ENCODE results near the gene YBX3. TPM values are rescaled to one million over a fixed set of nuclear protein-coding genes. Genes with fewer than 3 reads are reported as not detected.
A peak's percentile ranks its signal among the peaks of the same experiment; 100 is the strongest.
"Not testable (repeated sequence)": the region's sequence is repeated elsewhere in the genome, so short reads cannot be mapped to it uniquely, and the experiment has no call there.

YBX3 gene
- total RNA-seq, 4 donors from 2014 or later: 283 to 649 (median 523) TPM

DNA sequence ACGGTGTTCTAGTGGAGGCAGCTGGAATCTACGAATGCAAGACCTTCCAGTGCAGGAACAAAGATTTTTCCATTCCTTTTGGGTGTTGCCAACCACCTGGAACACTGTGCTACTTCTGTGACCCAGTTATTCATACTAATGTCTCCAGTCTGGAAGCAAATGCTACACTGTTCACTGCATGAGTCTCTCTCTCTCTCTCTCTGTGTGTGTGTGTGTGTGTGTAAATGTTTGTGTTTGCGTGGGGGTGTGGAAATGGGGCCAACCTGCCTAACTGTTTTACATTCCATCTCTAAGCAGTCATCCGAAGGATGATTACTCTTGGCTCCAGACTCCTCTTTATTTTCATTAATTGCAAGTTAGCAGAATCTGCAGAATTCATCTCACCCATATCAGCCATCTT lies 29.9 kb upstream of the YBX3 start:
- no peak for ATAC-seq
- Histone ChIP-seq H3K27ac (no peak overlapping the region), H3K9me3 (peaks cover 0 to 17% (median 4%) of the 10 kb centered on the region in 3 donors), H3K4me1 (peaks cover 0 to 13% (median 0%) of the 10 kb centered on the region in 3 donors), H3K36me3 (no peaks in the 10 kb centered on the region), H3K4me3 (no peak overlapping the region), H3K27me3 (peaks cover 33% of the 10 kb centered on the region)
- no peak for TF ChIP-seq POLR2AphosphoS5 (IDR thresholded peaks at IDR 0.05)
- TF ChIP-seq, protein P1, sequence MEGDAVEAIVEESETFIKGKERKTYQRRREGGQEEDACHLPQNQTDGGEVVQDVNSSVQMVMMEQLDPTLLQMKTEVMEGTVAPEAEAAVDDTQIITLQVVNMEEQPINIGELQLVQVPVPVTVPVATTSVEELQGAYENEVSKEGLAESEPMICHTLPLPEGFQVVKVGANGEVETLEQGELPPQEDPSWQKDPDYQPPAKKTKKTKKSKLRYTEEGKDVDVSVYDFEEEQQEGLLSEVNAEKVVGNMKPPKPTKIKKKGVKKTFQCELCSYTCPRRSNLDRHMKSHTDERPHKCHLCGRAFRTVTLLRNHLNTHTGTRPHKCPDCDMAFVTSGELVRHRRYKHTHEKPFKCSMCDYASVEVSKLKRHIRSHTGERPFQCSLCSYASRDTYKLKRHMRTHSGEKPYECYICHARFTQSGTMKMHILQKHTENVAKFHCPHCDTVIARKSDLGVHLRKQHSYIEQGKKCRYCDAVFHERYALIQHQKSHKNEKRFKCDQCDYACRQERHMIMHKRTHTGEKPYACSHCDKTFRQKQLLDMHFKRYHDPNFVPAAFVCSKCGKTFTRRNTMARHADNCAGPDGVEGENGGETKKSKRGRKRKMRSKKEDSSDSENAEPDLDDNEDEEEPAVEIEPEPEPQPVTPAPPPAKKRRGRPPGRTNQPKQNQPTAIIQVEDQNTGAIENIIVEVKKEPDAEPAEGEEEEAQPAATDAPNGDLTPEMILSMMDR (IDR thresholded peaks at IDR 0.05): no peak
- TF ChIP-seq EP300 (IDR thresholded peaks at IDR 0.05): no peak
- no peak for TF ChIP-seq POLR2A (IDR thresholded peaks at IDR 0.05)
- 19 to 53% methylated on average over 3 of the region's 4 CpGs for WGBS, 2 donors (ENCODE audit: low coverage in 1 of 2)

DNA sequence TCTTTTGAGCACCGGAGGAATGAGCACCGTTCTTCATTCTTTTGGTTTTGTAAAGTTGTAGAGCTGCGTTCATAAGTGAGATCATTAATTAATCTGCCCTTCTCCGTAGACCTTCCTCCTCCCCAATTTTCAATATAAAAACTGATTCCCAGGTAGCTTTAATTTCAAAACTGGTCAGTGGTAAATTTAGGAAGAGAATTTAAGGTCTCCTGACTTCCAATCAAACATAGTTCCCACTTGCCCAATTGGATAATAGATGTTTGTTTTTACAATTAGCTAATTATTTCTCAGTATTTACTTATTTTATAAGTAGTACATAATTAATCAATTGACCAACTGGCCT lies 27.2 kb upstream of the YBX3 start:
- peak overlapping the region in 1 of 4 donors; percentile 60 for H3K27ac ChIP-seq
- H3K4me3 ChIP-seq: no peak overlapping the region
- TF ChIP-seq POLR2AphosphoS5 (IDR thresholded peaks at IDR 0.05): no peak
- TF ChIP-seq, protein P1 (IDR thresholded peaks at IDR 0.05): peak in 1 of 4 experiments; percentile 4
- H3K27me3 ChIP-seq: peaks cover 19% of the 10 kb centered on the region
- ATAC-seq: no peak
- H3K4me1 ChIP-seq: peaks cover 0 to 13% (median 0%) of the 10 kb centered on the region in 3 donors
- H3K9me3 ChIP-seq: peaks cover 0 to under 1% (median 0%) of the 10 kb centered on the region in 3 donors
- H3K36me3 ChIP-seq: no peaks in the 10 kb centered on the region
- WGBS, 2 donors (ENCODE audit: low coverage in 1 of 2): 0% methylated on average over 4 of the region's 4 CpGs

DNA sequence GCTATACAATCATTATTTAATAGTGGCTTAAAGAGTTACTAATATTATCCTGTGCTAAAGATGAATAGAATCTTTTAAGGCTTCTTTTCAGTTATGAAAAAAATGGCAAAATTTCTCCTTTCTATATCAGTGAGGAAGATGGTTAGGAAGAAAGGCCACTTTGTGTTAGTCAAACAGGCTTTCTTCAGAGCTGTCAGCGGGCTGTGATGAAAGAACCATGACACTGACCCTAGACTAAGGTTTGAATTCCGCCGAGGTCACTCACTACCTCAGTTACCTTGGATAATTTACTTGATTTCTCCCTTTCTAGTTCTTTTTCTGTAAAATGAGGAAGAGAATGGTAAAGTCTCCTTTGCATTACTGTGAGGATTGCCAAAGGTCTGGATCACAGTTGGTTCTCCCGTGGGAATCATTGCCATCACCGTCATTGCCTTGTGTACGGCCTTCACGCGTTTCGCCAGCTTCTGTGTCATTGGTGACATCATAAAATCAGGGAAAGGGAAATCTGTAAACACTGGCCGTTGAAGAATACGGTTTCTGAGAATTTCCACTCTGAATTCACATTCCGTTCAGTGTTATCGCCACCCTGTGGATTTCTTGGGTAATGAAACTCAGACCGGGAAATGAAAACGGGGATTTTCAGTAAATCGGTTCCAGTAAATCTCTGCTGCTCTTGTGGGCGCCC lies 26.7 kb upstream of the YBX3 start:
- Histone ChIP-seq H3K27me3 (peaks cover 14% of the 10 kb centered on the region), H3K9me3 (no peaks in the 10 kb centered on the region), H3K36me3 (no peaks in the 10 kb centered on the region), H3K4me3 (peak overlapping the region; percentile 35 to 46), H3K27ac (peak overlapping the region; percentile 60 to 73 (median 68)), H3K4me1 (peaks cover 0 to 13% (median 0%) of the 10 kb centered on the region in 3 donors)
- no peak for TF ChIP-seq POLR2A (IDR thresholded peaks at IDR 0.05)
- TF ChIP-seq POLR2AphosphoS5 (IDR thresholded peaks at IDR 0.05): peak; percentile 94
- TF ChIP-seq, protein P1 (IDR thresholded peaks at IDR 0.05): peak; percentile 89 to 97 (median 95)
- TF ChIP-seq EP300 (IDR thresholded peaks at IDR 0.05): no peak
- 6 to 7% methylated on average over 10 to 17 of the region's 17 CpGs for WGBS, 2 donors (ENCODE audit: low coverage in 1 of 2)
- peak; percentile 98 for ATAC-seq

DNA sequence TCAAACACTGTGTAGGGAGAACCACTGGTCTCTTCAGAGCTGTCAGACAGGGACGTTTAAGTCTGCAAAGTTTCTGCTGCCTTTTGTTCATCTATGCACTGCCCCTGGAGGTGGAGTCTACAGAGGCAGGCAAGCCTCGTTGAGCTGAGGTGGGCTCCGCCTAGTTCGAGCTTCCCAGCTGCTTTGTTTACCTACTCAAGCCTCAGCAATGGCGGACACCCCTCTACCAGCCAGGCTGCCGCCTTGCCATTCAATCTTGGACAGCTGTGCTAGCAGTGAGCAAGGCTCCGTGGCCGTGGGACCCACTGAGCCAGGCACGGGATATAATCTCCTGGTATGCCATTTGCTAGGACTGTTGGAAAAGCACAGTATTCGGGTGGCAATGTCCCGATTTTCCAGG lies 24.6 kb upstream of the YBX3 start:
- Histone ChIP-seq H3K27me3 (peaks cover 11% of the 10 kb centered on the region), H3K9me3 (no peaks in the 10 kb centered on the region), H3K27ac (no peak overlapping the region), H3K4me3 (no peak overlapping the region), H3K4me1 (peaks cover 0 to 13% (median 0%) of the 10 kb centered on the region in 3 donors), H3K36me3 (no peaks in the 10 kb centered on the region)
- no CpG with 5 or more reads among the region's 11 CpGs for WGBS, 2 donors (ENCODE audit: low coverage in 1 of 2)
- ATAC-seq: no peak
- TF ChIP-seq, protein P1 (IDR thresholded peaks at IDR 0.05): no peak
- TF ChIP-seq POLR2AphosphoS5 (IDR thresholded peaks at IDR 0.05): no peak
- TF ChIP-seq EP300 (IDR thresholded peaks at IDR 0.05): no peak
- no peak for TF ChIP-seq POLR2A (IDR thresholded peaks at IDR 0.05)

DNA sequence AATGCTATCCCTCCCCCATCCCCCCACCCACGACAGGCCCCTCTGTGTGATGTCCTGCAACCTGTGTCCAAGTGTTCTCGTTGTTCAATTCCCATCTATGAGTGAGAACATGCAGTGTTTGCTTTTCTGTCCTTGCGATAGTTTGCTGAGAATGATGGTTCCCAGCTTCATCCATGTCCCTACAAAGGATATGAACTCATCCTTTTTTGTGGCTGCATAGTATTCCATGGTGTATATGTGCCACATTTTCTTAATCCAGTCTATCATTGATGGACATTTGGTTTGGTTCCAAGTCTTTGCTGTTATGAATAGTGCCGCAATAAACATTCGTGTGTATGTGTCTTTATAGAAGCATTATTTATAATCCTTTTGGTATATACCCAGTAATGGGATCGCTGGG lies 20.3 kb upstream of the YBX3 start:
- not testable (repeated sequence) for H3K4me3 ChIP-seq, H3K27ac ChIP-seq, H3K4me1 ChIP-seq, ATAC-seq, H3K36me3 ChIP-seq, H3K9me3 ChIP-seq
- WGBS, 2 donors (ENCODE audit: low coverage in 1 of 2): 93 to 97% methylated on average over 5 to 6 of the region's 6 CpGs
- H3K27me3 ChIP-seq: peaks cover 11% of the 10 kb centered on the region

All from gastroesophageal sphincter (tissue), 4 donors.